ENCODE results near the gene FBXL5.

The FBXL5 gene

GRCh38 chr4:15575966-15576365 lies 79.2 kb downstream of the FBXL5 start:
- Histone ChIP-seq H3K9me3 (ENCODE audit: insufficient read depth, low read depth, low read length) (no peaks in the 10 kb centered on the region), H3K4me1 (ENCODE audit: insufficient read depth, low read length, poor library complexity, severe bottlenecking) (no peaks in the 10 kb centered on the region), H3K79me2 (ENCODE audit: insufficient read depth, low read length) (no peaks in the 10 kb centered on the region), H3F3A (ENCODE audit: low read depth) (no peaks in the 10 kb centered on the region), H3K4me2 (ENCODE audit: low read depth, low read length, poor library complexity, severe bottlenecking) (no peak overlapping the region), H2AFZ (ENCODE audit: low read length) (no peak overlapping the region), H3K9ac (ENCODE audit: low read depth, low read length, poor library complexity, severe bottlenecking) (no peak overlapping the region), H3K4me3 (ENCODE audit: low read length, poor library complexity, severe bottlenecking) (no peak overlapping the region), H3K9me2 (replicated peaks; ENCODE audit: low read depth, low read length) (no peaks in the 10 kb centered on the region), H3K36me3 (ENCODE audit: insufficient read depth, low read length) (no peaks in the 10 kb centered on the region), H3K27me3 (ENCODE audit: insufficient read depth, low read length, poor library complexity, severe bottlenecking) (no peaks in the 10 kb centered on the region), H4K20me1 (ENCODE audit: insufficient read depth, low read length, poor library complexity, severe bottlenecking) (no peaks in the 10 kb centered on the region)
- no peak for TF ChIP-seq EZH2phosphoT487 (IDR thresholded peaks at IDR 0.05; ENCODE audit: borderline replicate concordance)
- TF ChIP-seq, protein P1, sequence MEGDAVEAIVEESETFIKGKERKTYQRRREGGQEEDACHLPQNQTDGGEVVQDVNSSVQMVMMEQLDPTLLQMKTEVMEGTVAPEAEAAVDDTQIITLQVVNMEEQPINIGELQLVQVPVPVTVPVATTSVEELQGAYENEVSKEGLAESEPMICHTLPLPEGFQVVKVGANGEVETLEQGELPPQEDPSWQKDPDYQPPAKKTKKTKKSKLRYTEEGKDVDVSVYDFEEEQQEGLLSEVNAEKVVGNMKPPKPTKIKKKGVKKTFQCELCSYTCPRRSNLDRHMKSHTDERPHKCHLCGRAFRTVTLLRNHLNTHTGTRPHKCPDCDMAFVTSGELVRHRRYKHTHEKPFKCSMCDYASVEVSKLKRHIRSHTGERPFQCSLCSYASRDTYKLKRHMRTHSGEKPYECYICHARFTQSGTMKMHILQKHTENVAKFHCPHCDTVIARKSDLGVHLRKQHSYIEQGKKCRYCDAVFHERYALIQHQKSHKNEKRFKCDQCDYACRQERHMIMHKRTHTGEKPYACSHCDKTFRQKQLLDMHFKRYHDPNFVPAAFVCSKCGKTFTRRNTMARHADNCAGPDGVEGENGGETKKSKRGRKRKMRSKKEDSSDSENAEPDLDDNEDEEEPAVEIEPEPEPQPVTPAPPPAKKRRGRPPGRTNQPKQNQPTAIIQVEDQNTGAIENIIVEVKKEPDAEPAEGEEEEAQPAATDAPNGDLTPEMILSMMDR (conservative IDR thresholded peaks at IDR 0.05; ENCODE audit: low read length), result no peak

- Histone ChIP-seq H2AFZ (ENCODE audit: low read length) (no peak overlapping the region), H3F3A (ENCODE audit: low read depth) (no peaks in the 10 kb centered on the region), H4K20me1 (ENCODE audit: insufficient read depth, low read length, poor library complexity, severe bottlenecking) (no peaks in the 10 kb centered on the region), H3K9me2 (replicated peaks; ENCODE audit: low read depth, low read length) (no peaks in the 10 kb centered on the region), H3K9me3 (ENCODE audit: insufficient read depth, low read depth, low read length) (no peaks in the 10 kb centered on the region), H3K9ac (ENCODE audit: low read depth, low read length, poor library complexity, severe bottlenecking) (no peak overlapping the region), H3K4me3 (ENCODE audit: low read length, poor library complexity, severe bottlenecking) (no peak overlapping the region), H3K27me3 (ENCODE audit: insufficient read depth, low read length, poor library complexity, severe bottlenecking) (no peaks in the 10 kb centered on the region), H3K36me3 (ENCODE audit: insufficient read depth, low read length) (no peaks in the 10 kb centered on the region), H3K79me2 (ENCODE audit: insufficient read depth, low read length) (no peaks in the 10 kb centered on the region), H3K4me2 (ENCODE audit: low read depth, low read length, poor library complexity, severe bottlenecking) (no peak overlapping the region), H3K4me1 (ENCODE audit: insufficient read depth, low read length, poor library complexity, severe bottlenecking) (no peaks in the 10 kb centered on the region)
- TF ChIP-seq, protein P1 (conservative IDR thresholded peaks at IDR 0.05; ENCODE audit: low read length), result no peak
- TF ChIP-seq EZH2phosphoT487 (IDR thresholded peaks at IDR 0.05; ENCODE audit: borderline replicate concordance), result no peak
These were observed 85.4 kb downstream of the FBXL5 start for GRCh38 chr4:15569746-15570145.

GRCh38 chr4:15568821-15569220 lies 86.3 kb downstream of the FBXL5 start:
- Histone ChIP-seq H3K9me2 (replicated peaks; ENCODE audit: low read depth, low read length) (no peaks in the 10 kb centered on the region), H2AFZ (ENCODE audit: low read length) (no peak overlapping the region), H3K4me3 (ENCODE audit: low read length, poor library complexity, severe bottlenecking) (no peak overlapping the region), H3K9ac (ENCODE audit: low read depth, low read length, poor library complexity, severe bottlenecking) (no peak overlapping the region), H3K4me2 (ENCODE audit: low read depth, low read length, poor library complexity, severe bottlenecking) (no peak overlapping the region), H3K79me2 (ENCODE audit: insufficient read depth, low read length) (no peaks in the 10 kb centered on the region), H3F3A (ENCODE audit: low read depth) (no peaks in the 10 kb centered on the region), H3K36me3 (ENCODE audit: insufficient read depth, low read length) (no peaks in the 10 kb centered on the region), H3K9me3 (ENCODE audit: insufficient read depth, low read depth, low read length) (no peaks in the 10 kb centered on the region), H3K27me3 (ENCODE audit: insufficient read depth, low read length, poor library complexity, severe bottlenecking) (no peaks in the 10 kb centered on the region), H4K20me1 (ENCODE audit: insufficient read depth, low read length, poor library complexity, severe bottlenecking) (no peaks in the 10 kb centered on the region), H3K4me1 (ENCODE audit: insufficient read depth, low read length, poor library complexity, severe bottlenecking) (no peaks in the 10 kb centered on the region)
- TF ChIP-seq, protein P1 (conservative IDR thresholded peaks at IDR 0.05; ENCODE audit: low read length), result no peak
- no peak for TF ChIP-seq EZH2phosphoT487 (IDR thresholded peaks at IDR 0.05; ENCODE audit: borderline replicate concordance)
